NOMO-1 (cell line): ENCODE measurements around the gene MAP2K6.
"Not testable (repeated sequence)": the region's sequence is repeated elsewhere in the genome, so short reads cannot be mapped to it uniquely, and the experiment has no call there.

Experiments used
- DNase-seq, 2 experiments: peaks; one replicate each; lab custom pipeline; 2025; ENCODE audit not compliant: unreplicated experiment in 2 of 2; lab: John Stamatoyannopoulos, UW

MAP2K6 gene

DNA sequence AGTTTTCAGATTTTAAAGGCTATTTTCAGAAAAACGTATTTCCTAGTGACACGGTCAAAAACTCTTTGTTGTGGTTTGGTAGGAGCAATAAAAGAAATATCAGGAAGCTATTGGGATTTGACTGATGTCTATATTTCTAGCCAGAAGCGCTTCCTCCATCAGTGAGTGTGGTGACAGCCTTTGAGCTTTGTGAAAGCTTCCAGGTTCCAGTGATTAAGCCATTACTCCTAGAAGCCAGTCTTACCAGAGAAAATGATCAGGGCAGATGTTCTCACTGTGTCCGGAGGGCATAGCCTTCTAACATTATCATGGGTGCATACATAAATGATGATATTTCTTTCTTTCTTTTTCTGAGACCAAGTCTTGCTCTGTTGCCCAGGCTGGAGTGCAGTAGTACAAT lies 39.6 kb downstream of the MAP2K6 start:
- no peak for DNase-seq

DNA sequence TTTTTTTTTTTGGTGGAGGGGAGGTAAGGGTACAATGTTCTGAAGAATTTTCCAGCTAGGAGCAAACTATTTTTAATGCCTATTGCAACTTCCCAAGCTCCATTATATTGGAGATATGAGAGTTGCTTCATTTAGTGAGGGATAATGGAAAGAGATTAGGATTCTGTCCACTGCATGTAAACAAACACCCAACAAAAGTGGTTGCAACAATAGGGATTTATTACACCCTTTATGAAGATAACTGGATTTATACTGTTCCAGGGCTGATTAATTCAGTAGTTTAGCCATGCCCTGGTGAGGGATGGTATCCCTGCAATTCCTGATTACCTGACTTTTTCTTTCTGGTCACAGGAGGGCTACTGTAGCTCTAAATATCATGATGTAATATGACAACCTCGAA lies 40.5 kb downstream of the MAP2K6 start:
- no peak for DNase-seq

DNA sequence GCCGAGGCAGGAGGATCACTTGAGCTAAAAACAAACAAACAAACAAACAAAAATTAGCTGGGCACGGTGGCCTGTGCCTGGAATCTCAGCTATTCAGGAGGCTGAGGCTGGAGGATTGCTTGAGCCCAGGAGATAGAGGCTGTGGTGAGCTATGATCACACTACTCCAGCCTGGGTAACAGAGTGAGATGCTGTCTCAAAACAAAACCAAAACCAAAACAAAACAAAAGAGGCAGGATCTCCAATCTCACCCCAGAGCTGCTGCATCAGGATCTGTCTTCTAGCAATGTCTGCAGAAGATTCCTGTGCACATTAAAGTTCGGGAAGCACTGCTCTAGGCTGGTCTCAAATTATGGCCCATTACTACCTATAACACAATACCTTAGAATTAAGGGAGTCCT lies 43.1 kb downstream of the MAP2K6 start:
- DNase-seq, result no peak

DNA sequence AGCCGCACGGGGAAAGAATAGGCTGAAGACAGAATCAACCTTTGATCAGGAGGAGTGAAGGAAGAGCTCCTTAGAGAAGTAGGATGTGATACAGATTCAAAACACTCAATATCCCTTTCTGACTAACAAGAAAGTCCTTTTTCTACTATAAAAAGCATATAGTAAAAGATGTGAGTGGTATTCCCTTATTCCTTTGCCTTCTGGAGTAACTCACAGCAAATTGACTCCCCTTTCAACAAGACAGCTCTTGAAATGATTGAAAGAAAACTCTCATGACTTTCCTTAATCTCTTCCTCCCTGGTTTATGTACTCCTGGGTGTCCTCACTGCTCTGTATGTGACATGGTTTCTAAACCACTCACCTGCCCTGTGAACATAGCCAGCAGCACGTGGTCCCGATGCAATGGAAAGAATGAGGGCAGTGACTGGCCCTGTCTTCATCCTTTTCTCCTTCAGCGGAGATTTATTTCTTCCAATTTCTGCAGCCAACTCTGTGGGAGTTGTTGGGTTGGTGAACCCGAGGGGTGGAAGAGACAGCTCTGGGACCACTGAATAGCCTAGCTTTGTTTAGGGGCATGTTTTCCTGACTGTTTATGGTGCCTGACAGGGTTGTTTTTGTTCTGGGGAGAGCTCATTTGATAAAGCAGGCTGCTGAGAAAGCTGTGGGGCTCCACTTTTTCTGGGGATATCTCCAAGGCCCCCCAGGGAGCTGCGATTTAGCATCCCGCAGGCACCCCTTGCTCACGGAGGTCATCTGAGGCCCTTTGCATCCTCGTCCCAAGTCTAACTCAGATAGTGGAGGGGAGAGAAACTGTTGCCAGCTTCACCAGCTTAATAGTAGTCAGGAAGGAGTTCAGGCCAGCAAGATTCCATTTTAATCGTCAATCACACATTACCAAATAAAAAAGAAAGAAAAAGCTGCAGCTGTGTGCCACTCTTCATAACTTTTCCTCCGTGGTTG lies 46.7 kb downstream of the MAP2K6 start:
- no peak for DNase-seq

DNA sequence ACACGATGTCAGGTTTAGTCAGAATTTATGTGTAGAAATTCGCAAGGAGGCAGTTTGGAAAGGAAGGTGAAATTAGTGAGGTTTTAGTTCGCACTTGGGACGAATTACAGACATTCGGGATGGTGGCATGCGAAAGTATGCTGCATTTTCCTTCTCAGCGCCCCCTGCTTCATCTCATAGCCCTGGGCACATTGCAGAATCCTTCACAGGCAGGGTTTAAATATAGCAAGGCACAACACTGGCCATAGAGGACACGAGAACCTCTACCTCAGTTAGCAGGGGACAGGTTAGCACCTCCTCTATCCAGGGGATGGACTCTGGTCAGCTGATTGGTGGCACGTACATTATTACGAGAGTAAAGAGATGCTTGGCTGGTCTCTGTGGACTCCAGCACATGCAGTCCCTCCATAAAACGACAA lies 47.5 kb downstream of the MAP2K6 start:
- DNase-seq, result no peak

DNA sequence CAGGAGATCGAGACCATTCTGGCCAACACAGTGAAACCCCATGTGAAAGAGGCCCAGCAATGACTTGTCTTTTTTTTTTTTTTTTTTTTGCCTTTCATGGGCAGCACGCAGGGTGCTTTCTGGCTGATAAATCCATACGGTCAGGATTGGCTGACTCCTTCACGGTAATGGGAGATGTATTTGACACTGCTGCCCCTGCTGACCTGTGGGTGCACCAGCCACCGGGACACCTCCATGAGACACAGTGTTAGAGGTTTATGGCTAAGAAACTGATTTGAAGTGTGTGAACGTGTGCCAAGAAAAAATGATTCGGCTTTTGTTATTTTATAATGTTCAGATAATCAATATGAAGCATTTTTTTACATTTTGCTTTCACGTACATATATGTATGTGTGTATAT lies 48.4 kb downstream of the MAP2K6 start:
- DNase-seq, result no peak

DNA sequence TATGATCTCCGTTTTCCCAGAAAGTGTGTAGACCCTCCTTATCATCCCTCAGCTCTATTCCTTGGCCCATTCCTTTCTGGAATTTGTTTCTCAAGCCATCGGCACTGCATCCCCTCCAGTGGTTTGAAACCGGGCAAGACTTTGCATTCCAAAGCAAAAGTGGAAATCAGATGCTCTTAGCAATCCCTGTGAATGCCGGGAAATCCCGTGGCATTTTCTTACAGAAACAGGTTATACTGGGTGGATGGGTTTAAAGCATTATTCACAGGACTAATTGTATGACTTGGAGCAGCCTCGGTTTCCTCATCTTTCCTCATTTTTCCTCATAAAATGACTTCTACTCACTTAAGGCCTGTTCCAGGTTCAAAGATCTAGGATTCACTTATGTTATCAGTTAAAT lies 52.0 kb downstream of the MAP2K6 start:
- no peak for DNase-seq

DNA sequence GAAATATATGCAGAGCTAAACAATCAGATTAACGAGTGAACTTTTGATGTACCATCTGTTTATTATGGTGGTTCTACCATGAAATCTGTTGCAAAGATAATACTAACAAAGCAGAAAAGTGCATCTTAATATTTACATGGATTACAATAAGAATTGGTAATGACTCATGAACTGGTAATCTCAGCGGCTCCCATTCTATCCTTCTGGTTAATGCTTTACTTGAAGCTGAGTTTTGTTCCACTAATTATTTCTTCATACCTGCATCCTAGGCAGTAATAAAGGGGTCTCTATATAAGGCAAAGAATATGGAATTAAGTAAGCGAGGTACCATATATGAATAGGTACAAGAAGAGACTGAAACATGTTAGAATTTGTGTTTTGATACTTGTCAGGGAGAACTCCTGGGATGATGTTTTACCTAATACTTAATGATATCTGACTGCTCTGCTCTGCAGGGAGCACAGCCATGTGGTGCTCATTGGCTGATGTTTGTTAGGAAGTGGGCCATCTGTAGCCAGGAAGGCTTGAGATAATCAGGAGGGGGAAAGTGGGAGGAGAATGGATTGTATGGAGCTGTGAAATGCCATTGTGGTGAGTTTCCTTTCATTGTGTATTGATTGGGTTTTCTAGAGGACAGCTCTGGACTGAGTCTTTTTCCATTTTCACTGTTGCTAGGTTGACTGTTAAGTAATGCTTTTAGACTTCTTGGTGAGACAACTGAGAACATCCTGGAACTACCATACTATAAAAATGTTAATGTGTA lies 52.6 kb downstream of the MAP2K6 start:
- no peak for DNase-seq

DNA sequence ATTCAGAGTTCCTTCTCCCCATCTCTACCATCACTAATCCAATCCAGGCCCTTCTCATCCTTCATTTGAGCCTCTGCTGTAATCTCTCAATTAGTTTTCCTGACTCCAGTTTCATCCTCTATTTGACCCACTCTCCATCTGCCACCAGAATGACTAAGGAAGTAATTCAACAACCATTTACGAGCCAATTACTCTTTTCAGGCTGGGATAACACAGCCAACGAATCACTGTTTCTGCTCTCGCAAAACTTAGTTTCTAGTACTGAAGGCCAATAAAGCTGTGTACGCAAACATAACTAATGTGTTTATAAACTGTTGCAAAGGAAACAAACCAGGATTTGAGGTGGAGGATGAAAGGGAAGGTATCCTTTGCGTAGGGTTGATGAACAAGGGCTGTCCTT lies 53.7 kb downstream of the MAP2K6 start:
- DNase-seq, result no peak

DNA sequence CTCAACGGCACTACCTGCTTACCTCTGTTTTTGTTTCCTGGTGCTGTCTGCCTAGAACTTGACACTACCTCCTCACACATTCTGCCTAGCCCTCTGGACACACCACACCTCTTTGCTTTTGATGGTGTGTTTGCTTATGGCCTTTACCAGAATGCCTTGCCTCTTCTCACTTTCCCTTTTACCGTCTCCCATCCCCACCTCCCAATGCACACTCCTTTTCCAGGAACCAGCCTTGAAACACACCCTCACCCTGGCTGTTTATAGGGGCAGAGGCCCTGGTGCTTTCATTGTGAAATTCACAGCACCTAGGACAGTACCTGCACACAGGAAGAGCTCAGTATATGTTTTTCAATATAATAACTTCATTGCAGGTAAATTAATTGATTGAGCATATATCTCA lies 56.2 kb downstream of the MAP2K6 start:
- no peak for DNase-seq

DNA sequence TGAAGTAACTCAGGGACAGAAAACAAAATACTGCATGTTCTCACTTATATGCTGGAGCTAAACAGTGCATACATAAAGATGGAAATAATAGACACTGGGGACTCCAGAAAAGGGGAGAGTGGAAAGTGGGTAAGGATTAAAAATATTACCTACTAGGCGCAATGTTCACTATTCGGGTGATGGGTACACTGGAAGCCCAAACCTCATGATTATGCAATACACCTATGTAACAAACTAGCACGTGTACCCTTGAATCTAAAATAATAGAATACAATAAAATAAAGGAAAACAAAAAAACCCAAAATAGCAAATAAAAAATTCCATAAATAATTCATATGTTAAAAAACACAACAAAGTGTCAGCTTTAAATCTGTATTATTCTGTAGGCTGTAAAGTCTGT lies 56.9 kb downstream of the MAP2K6 start:
- DNase-seq, result no peak

DNA sequence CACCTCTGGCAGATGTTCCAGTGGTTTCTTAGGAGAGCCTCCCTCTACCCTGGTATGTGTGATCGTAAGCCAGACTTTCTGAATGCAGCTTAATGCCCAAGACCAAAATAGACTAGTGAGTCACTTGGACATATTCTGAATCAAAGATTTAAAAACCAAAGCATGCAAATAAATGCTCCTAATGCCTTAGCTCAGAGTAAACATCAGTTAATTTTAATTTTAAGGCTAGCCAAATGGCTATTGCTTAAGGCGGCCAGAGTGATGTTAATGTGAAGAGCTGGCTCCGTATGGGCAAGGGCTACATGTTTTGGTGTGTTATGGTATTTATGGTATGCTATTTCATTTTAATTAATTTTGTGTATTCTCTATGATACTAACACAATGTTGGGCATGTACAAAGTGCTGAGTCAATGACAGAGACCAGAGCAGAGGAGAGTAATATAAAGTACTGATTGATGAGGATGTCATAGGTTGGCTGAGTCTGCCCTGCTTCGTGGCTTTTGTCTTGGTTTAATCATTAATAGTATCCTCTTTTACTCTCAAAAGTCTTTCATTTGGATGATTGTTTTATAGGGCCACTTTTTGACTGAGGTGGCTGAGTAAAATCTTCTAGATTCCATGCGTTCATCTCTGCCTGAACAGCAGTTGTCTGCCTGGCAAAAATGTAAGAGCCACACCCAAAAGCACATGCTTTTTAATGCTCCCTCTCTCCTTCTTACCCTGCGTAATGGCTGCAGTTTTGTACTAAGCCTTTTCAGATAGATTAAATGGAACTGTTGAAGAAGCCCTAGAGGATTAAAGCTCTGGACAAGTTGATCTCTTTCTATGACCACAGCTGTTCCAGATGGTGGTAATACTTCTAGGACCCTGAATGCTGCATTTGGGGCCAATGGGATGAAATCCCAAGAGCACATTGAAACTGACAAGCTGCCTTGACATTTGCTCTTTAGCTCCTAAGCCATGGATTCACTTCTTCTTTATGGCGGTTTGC lies 59.6 kb downstream of the MAP2K6 start:
- DNase-seq, result no peak

DNA sequence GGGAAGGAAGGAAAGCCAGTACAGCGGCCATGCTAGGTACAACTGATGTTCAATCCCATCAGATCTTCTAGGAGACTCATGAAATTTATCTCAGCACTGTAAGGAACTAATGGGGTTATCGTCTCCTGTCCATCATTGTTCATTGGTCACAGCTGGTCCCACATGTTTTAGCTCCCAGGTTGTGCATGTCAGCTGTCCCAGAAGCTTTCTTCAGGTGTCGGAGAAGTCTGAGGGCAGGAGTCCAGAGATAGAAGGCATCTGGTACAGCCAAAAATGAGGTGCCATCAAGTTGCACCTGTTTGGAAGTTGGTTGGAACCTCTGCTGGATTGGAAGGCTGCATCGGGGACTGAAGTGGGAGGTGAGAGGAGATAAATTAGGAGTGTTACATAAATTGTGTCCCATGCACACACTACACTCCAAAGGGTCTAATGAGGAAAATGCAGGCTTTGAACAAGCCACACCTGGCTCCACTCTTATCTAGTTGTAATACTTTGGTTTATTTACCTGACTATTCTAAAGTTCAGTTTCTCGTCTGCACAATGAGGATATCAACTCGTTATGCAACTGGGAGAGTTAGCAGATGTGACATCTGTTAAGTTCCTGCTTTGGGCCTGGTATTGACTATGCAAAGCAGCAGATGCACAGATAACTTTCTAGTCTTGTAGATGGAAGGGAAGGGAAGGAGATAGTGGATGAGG lies 62.9 kb downstream of the MAP2K6 start:
- no peak for DNase-seq

DNA sequence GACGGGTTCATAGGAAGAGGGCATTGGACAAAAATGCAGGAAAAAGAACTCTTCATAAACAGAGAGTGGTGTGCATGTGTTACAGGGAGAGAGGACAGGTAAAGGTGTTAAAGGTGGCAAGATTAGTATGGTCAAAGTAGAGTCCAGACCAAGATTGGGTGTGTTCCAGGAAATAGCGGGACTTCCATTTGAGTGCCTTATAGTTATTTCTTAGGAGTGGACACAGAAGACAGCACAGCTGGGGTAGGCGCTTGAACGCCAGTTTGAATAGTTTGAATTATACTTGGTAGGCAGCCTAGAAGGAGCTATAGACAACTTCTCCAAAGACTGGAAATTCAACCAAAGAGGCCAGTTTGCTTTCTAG lies 63.4 kb downstream of the MAP2K6 start:
- DNase-seq, result no peak

DNA sequence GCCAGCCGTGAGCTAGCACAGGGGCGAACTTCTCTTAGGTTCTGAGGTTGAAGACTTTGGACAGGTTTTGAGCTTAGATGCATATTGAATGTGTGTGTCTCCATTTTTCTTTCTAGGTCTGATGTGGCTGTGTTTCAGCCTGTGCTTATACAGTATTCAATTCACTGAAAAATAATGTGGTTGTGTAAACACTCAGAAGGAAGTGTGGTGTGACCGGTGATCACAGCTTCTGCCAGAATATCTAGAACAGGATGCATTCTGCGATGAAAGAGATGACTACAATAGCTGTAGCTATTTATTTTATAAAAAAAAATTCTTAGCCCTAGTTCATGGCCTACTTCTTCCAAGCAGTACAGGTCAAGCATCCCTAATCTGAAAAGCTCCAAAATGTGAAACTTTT lies 64.4 kb downstream of the MAP2K6 start:
- DNase-seq, result no peak

DNA sequence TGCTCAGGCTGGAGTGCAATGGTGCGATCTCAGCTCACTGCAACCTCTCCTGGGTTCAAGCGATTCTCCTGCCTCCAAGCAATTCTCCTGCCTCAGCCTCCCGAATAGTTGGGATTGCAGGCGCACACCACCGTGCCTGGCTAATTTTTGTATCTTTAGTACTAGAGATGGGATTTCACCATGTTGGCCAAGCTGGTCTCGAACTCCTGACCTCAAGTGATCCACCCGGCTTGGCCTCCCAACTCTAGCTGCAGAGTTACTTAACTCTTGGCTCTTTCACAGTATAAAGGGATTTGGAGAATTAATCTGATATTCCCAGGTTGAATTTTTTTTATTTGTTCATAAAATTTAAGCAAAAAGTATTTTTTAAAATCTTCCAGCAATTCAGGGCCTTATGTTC lies 65.3 kb downstream of the MAP2K6 start:
- DNase-seq, result not testable (repeated sequence)

DNA sequence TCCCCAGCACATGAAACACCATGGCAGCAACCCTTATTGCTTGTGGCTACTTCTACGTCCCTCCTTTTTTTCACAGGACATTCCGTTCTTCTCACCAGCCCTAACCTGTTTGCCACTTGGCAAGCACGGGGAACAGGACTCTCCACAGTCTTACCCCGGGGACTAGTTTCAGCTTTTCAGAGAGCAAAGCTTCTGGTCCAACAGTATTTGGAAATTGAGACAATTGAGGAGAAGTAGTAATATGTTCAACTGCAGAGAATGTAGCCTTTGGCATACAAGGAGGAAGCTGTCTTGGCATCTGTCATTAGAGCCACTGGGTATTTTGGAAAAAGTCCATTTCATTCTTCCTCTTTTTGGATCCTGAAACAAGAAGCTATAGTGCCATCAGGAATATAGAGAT lies 65.7 kb downstream of the MAP2K6 start:
- no peak for DNase-seq

DNA sequence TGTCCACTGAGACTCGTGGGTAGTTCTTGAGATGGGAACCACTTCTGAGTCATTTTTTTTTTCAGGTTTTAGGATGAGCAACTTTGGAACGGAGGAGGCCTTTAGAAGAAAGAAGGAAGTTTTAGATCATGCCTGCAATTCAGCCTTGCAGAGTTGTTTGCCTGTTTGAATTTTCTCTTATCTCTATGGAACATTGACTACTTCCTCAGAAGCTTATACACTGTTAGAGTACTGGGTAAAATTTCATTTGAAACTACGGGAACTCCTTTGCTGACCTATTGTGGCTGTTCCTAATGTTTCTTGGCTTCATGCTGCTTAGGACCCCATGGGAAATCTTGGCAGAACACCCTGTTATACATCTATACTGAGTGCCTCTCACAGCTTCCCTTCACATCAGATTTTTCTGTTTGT lies 70.8 kb downstream of the MAP2K6 start:
- DNase-seq, result no peak

DNA sequence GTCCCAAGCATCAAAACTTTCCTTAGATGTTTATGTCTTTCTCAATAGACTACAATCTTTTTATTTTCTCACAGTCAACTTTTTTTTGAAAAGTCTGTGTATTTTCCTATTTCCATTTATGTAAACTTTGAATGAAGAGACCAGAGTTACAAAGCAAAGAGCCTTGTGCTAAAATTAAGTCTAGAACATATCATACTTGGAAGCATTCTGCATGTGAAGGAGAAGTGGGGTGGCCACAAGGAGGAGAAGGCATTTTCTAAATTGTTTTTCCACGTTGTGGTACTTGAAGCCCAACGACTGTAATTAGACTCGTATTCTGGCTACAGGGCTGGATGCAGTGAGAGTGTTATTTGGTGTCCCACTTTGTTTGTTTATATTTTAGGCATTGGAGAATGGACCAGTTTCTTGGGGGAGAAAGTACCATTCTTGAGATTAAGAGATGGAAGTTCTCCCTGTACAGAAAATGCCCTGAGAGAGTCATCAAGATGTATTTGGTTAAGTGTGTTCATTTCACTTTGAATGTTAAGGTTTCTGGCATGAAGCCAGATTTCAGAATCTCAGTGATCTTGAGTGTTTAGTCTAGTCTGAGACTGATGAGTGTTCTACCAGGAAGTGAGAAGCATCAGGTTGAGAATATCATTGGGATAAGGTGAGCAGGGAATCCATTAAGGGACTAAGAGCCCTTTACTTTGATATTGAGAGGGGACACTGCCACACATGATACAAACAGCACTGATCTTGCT lies 71.6 kb downstream of the MAP2K6 start:
- DNase-seq, result no peak
